GM23338 (cell line): ENCODE measurements around the gene RPH3AL. TPM values are rescaled to one million over a fixed set of nuclear protein-coding genes. Genes with fewer than 3 reads are reported as not detected.

Source experiments
- ATAC-seq: fragments of 200-7000 bp; cut with Tn5 transposase; 3 replicates; pipeline ENCODE4 v1.9.1; 2020
- DNase-seq: peaks from one replicate; pipeline ENCODE4 v3.0.0-alpha.2; 2015; ENCODE audit warnings: low spot score
- H2AFZ ChIP-seq: fragments of 200-600 bp; sonication (generic); 2 replicates; pipeline ENCODE4 v1.8.0; 2016; ENCODE audit warnings: antibody characterized with exemption, mild to moderate bottlenecking, moderate library complexity
- H3F3A ChIP-seq: fragments of 200-600 bp; sonication (generic); replicated peaks from 2 replicates; pipeline ENCODE4 v1.8.0; 2017; ENCODE audit warnings: antibody characterized with exemption, mixed run types, low read depth
- H3K27ac ChIP-seq: fragments of 200-600 bp; sonication (generic); 2 replicates; pipeline ENCODE4 v1.6.1; 2016; ENCODE audit warnings: low read depth
- H3K27me3 ChIP-seq: fragments of 200-600 bp; sonication (generic); 2 replicates; pipeline ENCODE4 v1.8.0; 2016; ENCODE audit warnings: mild to moderate bottlenecking, mixed run types, moderate library complexity; ENCODE audit not compliant: insufficient read depth
- H3K36me3 ChIP-seq: fragments of 200-600 bp; sonication (generic); 2 replicates; pipeline ENCODE4 v1.8.0; 2016; ENCODE audit warnings: mild to moderate bottlenecking; ENCODE audit not compliant: insufficient read depth
- H3K4me1 ChIP-seq: fragments of 200-600 bp; sonication (generic); 2 replicates; pipeline ENCODE4 v1.8.0; 2016; ENCODE audit warnings: mild to moderate bottlenecking, moderate library complexity; ENCODE audit not compliant: insufficient read depth
- H3K4me2 ChIP-seq: fragments of 200-600 bp; sonication (generic); 2 replicates; pipeline ENCODE4 v1.7.1; 2017; ENCODE audit warnings: mixed run types
- H3K4me3 ChIP-seq: fragments of 200-600 bp; sonication (generic); 2 replicates; pipeline ENCODE4 v1.6.1; 2016; ENCODE audit warnings: mixed run types
- H3K79me2 ChIP-seq: fragments of 200-600 bp; sonication (generic); replicated peaks from 2 replicates; pipeline ENCODE4 v1.8.0; 2017; ENCODE audit warnings: mild to moderate bottlenecking; ENCODE audit not compliant: insufficient read depth
- H3K9me2 ChIP-seq: fragments of 200-600 bp; sonication (generic); 2 replicates; pipeline ENCODE4 v1.8.0; 2017; ENCODE audit not compliant: insufficient read depth
- H4K20me1 ChIP-seq: fragments of 200-600 bp; sonication (generic); replicated peaks from 2 replicates; pipeline ENCODE4 v1.8.0; 2017; ENCODE audit warnings: mild to moderate bottlenecking; ENCODE audit not compliant: insufficient read depth
- H3K27ac Mint-ChIP-seq: 2 replicates; pipeline ENCODE4 v1.8.0; 2020; ENCODE audit warnings: inconsistent platforms, mild to moderate bottlenecking, moderate library complexity, mixed read lengths
- H3K27me3 Mint-ChIP-seq: 3 replicates; pipeline ENCODE4 v1.8.0; 2022; ENCODE audit warnings: low read depth, mild to moderate bottlenecking, moderate library complexity, mixed read lengths, inconsistent platforms; ENCODE audit not compliant: insufficient read depth, poor library complexity
- H3K36me3 Mint-ChIP-seq: 3 replicates; pipeline ENCODE4 v1.8.0; 2021; ENCODE audit warnings: low read depth, mild to moderate bottlenecking, inconsistent platforms, moderate library complexity, mixed read lengths
- H3K4me1 Mint-ChIP-seq: 3 replicates; pipeline ENCODE4 v1.8.0; 2020; ENCODE audit warnings: mild to moderate bottlenecking, inconsistent platforms, mixed read lengths
- H3K4me3 Mint-ChIP-seq: 3 replicates; pipeline ENCODE4 v1.8.0; 2021; ENCODE audit warnings: moderate library complexity, mild to moderate bottlenecking, inconsistent platforms, mixed read lengths
- H3K9me3 Mint-ChIP-seq: 3 replicates; pipeline ENCODE4 v1.8.0; 2020; ENCODE audit warnings: moderate library complexity, mild to moderate bottlenecking, inconsistent platforms, mixed read lengths
- CREB1 ChIP-seq: fragments of 250-450 bp; sonication (Bioruptor Pico); IDR thresholded peaks from 2 replicates; pipeline ENCODE4 v1.5.0; 2020; ENCODE audit warnings: low read depth, mild to moderate bottlenecking, moderate library complexity
- EZH2 ChIP-seq: fragments of 200-600 bp; sonication (generic); IDR thresholded peaks from one replicate; pipeline ENCODE4 v1.8.0; 2017; ENCODE audit warnings: antibody characterized with exemption, mild to moderate bottlenecking, low read depth; ENCODE audit not compliant: unreplicated experiment
- EZH2phosphoT487 ChIP-seq: fragments of 200-600 bp; sonication (generic); IDR thresholded peaks from one replicate; pipeline ENCODE4 v1.8.1; 2018; ENCODE audit warnings: antibody characterized with exemption; ENCODE audit not compliant: unreplicated experiment
- JUNB ChIP-seq: IDR thresholded peaks from one replicate; pipeline ENCODE4 v1.6.1; 2016; ENCODE audit warnings: antibody characterized with exemption; ENCODE audit not compliant: unreplicated experiment
- NANOG ChIP-seq: IDR thresholded peaks from 2 replicates; pipeline ENCODE4 v1.6.1; 2016; ENCODE audit warnings: antibody characterized with exemption, borderline replicate concordance
- POLR2AphosphoS5 ChIP-seq: IDR thresholded peaks from 2 replicates; pipeline ENCODE4 v1.6.1; 2016; ENCODE audit warnings: antibody characterized with exemption, low read depth
- STAT1 ChIP-seq: IDR thresholded peaks from one replicate; pipeline ENCODE4 v1.6.1; 2016; ENCODE audit warnings: antibody characterized with exemption; ENCODE audit not compliant: unreplicated experiment
- ZNF114 ChIP-seq: fragments of 250-450 bp; sonication (Bioruptor Pico); IDR thresholded peaks from 2 replicates; pipeline ENCODE4 v1.5.0; 2020; ENCODE audit warnings: mild to moderate bottlenecking, moderate library complexity
- ZNF331 ChIP-seq: fragments of 250-450 bp; sonication (Bioruptor Pico); IDR thresholded peaks from 2 replicates; pipeline ENCODE4 v1.5.0; 2020; ENCODE audit warnings: low read depth, mild to moderate bottlenecking, moderate library complexity
- polyA plus RNA-seq: library from polyadenylated mRNA; unstranded; fragments of >200 nt; fragmentation: Nextera tagmentation; extraction: Ambion mirVana; gene quantifications from 2 replicates; pipeline ENCODE4 v1.2.1, GENCODE V29; 2016
- total RNA-seq: library from RNA; depleted of rRNA; stranded (reverse); fragments of >200 nt; shearing (Covaris generic); gene quantifications from 2 replicates; pipeline ENCODE4 v1.2.3, GENCODE V29; 2014
- TF ChIP-seq, protein P1 (sequence below): IDR thresholded peaks from 2 replicates; pipeline ENCODE4 v1.6.1; 2016; ENCODE audit warnings: antibody characterized with exemption
- TF ChIP-seq, protein P2 (sequence below): IDR thresholded peaks from one replicate; pipeline ENCODE4 v1.6.1; 2018; ENCODE audit warnings: antibody characterized with exemption; ENCODE audit not compliant: unreplicated experiment
- TF ChIP-seq, protein P3 (sequence below): fragments of 250-450 bp; sonication (Bioruptor Pico); IDR thresholded peaks from 2 replicates; pipeline ENCODE4 v1.5.0; 2020; ENCODE audit warnings: mild to moderate bottlenecking, moderate library complexity
- TF ChIP-seq, protein P4 (sequence below), 2 experiments: fragments of 200-600 bp in 1 of 2; sonication (generic) in 1 of 2; conservative IDR thresholded peaks; 2 replicates each; pipeline versions ENCODE4 v1.5.1 to v1.6.1; 2016 to 2017; ENCODE audit warnings: antibody characterized with exemption in 2 of 2, low read depth in 2 of 2, mild to moderate bottlenecking in 2 of 2, moderate library complexity in 1 of 2

RPH3AL gene
- total and polyA plus RNA-seq, 2 experiments from 2014 or later = 2.7 to 6.3 TPM

DNA sequence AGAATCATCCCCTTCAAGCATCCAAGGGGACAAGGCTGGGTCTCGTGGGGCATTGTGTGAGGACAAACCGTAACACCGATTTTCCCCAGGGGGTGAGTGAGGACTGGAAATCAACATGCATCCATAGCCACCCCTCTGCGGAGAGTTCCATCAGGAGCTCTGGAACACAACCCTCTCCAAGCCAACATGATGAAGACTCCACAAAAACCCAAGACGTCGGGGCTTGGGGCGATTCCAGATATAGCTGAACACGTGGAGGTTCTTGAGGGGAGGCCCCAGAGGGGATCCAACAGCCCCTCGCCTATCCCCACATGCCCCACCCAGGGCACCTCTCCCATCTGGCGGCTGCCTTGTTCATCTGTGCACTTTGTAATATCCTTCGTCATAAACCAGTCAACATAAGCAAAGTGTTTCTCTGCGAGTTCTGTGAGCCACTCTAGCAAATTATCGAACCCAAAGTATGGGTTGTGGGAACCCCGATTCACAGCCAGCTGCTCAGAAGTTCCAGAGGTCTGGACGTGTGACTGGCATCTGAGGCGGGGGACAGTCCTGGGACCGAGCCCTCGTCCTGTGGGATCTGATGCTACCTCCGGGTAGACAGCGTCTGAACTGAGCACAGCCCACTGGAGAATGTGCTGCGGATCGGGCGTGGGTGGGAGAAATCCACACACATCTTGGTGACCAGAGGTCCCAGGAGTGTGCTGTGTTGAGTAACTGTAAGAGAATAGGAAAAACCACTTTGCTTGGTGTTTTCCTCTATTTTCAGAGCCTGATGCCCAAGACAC is 55.5 kb downstream of the RPH3AL start:
- DNase-seq = no peak
- TF ChIP-seq, protein P1, sequence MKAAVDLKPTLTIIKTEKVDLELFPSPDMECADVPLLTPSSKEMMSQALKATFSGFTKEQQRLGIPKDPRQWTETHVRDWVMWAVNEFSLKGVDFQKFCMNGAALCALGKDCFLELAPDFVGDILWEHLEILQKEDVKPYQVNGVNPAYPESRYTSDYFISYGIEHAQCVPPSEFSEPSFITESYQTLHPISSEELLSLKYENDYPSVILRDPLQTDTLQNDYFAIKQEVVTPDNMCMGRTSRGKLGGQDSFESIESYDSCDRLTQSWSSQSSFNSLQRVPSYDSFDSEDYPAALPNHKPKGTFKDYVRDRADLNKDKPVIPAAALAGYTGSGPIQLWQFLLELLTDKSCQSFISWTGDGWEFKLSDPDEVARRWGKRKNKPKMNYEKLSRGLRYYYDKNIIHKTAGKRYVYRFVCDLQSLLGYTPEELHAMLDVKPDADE = no peak
- TF ChIP-seq NANOG (no peak), EZH2 (no peak), JUNB (no peak), EZH2phosphoT487 (no peak), ZNF331 (CRISPR knock-in tag) (no peak), CREB1 (no peak), ZNF114 (no peak), STAT1 (no peak), POLR2AphosphoS5 (no peak)
- TF ChIP-seq, protein P2, sequence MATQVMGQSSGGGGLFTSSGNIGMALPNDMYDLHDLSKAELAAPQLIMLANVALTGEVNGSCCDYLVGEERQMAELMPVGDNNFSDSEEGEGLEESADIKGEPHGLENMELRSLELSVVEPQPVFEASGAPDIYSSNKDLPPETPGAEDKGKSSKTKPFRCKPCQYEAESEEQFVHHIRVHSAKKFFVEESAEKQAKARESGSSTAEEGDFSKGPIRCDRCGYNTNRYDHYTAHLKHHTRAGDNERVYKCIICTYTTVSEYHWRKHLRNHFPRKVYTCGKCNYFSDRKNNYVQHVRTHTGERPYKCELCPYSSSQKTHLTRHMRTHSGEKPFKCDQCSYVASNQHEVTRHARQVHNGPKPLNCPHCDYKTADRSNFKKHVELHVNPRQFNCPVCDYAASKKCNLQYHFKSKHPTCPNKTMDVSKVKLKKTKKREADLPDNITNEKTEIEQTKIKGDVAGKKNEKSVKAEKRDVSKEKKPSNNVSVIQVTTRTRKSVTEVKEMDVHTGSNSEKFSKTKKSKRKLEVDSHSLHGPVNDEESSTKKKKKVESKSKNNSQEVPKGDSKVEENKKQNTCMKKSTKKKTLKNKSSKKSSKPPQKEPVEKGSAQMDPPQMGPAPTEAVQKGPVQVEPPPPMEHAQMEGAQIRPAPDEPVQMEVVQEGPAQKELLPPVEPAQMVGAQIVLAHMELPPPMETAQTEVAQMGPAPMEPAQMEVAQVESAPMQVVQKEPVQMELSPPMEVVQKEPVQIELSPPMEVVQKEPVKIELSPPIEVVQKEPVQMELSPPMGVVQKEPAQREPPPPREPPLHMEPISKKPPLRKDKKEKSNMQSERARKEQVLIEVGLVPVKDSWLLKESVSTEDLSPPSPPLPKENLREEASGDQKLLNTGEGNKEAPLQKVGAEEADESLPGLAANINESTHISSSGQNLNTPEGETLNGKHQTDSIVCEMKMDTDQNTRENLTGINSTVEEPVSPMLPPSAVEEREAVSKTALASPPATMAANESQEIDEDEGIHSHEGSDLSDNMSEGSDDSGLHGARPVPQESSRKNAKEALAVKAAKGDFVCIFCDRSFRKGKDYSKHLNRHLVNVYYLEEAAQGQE = no peak
- TF ChIP-seq, protein P3, sequence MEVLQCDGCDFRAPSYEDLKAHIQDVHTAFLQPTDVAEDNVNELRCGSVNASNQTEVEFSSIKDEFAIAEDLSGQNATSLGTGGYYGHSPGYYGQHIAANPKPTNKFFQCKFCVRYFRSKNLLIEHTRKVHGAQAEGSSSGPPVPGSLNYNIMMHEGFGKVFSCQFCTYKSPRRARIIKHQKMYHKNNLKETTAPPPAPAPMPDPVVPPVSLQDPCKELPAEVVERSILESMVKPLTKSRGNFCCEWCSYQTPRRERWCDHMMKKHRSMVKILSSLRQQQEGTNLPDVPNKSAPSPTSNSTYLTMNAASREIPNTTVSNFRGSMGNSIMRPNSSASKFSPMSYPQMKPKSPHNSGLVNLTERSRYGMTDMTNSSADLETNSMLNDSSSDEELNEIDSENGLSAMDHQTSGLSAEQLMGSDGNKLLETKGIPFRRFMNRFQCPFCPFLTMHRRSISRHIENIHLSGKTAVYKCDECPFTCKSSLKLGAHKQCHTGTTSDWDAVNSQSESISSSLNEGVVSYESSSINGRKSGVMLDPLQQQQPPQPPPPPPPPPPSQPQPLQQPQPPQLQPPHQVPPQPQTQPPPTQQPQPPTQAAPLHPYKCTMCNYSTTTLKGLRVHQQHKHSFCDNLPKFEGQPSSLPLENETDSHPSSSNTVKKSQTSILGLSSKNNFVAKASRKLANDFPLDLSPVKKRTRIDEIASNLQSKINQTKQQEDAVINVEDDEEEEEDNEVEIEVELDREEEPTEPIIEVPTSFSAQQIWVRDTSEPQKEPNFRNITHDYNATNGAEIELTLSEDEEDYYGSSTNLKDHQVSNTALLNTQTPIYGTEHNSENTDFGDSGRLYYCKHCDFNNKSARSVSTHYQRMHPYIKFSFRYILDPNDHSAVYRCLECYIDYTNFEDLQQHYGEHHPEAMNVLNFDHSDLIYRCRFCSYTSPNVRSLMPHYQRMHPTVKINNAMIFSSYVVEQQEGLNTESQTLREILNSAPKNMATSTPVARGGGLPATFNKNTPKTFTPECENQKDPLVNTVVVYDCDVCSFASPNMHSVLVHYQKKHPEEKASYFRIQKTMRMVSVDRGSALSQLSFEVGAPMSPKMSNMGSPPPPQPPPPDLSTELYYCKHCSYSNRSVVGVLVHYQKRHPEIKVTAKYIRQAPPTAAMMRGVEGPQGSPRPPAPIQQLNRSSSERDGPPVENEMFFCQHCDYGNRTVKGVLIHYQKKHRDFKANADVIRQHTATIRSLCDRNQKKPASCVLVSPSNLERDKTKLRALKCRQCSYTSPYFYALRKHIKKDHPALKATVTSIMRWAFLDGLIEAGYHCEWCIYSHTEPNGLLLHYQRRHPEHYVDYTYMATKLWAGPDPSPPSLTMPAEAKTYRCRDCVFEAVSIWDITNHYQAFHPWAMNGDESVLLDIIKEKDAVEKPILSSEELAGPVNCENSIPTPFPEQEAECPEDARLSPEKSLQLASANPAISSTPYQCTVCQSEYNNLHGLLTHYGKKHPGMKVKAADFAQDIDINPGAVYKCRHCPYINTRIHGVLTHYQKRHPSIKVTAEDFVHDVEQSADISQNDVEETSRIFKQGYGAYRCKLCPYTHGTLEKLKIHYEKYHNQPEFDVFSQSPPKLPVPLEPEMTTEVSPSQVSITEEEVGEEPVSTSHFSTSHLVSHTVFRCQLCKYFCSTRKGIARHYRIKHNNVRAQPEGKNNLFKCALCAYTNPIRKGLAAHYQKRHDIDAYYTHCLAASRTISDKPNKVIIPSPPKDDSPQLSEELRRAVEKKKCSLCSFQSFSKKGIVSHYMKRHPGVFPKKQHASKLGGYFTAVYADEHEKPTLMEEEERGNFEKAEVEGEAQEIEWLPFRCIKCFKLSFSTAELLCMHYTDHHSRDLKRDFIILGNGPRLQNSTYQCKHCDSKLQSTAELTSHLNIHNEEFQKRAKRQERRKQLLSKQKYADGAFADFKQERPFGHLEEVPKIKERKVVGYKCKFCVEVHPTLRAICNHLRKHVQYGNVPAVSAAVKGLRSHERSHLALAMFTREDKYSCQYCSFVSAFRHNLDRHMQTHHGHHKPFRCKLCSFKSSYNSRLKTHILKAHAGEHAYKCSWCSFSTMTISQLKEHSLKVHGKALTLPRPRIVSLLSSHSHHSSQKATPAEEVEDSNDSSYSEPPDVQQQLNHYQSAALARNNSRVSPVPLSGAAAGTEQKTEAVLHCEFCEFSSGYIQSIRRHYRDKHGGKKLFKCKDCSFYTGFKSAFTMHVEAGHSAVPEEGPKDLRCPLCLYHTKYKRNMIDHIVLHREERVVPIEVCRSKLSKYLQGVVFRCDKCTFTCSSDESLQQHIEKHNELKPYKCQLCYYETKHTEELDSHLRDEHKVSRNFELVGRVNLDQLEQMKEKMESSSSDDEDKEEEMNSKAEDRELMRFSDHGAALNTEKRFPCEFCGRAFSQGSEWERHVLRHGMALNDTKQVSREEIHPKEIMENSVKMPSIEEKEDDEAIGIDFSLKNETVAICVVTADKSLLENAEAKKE (CRISPR knock-in tag) = no peak
- TF ChIP-seq, protein P4, sequence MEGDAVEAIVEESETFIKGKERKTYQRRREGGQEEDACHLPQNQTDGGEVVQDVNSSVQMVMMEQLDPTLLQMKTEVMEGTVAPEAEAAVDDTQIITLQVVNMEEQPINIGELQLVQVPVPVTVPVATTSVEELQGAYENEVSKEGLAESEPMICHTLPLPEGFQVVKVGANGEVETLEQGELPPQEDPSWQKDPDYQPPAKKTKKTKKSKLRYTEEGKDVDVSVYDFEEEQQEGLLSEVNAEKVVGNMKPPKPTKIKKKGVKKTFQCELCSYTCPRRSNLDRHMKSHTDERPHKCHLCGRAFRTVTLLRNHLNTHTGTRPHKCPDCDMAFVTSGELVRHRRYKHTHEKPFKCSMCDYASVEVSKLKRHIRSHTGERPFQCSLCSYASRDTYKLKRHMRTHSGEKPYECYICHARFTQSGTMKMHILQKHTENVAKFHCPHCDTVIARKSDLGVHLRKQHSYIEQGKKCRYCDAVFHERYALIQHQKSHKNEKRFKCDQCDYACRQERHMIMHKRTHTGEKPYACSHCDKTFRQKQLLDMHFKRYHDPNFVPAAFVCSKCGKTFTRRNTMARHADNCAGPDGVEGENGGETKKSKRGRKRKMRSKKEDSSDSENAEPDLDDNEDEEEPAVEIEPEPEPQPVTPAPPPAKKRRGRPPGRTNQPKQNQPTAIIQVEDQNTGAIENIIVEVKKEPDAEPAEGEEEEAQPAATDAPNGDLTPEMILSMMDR (conservative IDR thresholded peaks at IDR 0.05; ENCODE audit: low read depth in 2 of 2) = no peak
- peaks cover 15% of the 10 kb centered on the region for H3K27me3 Mint-ChIP-seq
- Histone ChIP-seq H3K27ac (no peak overlapping the region), H3K4me2 (no peak overlapping the region), H3K4me3 (no peak overlapping the region), H4K20me1 (no peaks in the 10 kb centered on the region), H3K9me2 (no peaks in the 10 kb centered on the region), H3F3A (no peaks in the 10 kb centered on the region), H3K27me3 (no peaks in the 10 kb centered on the region), H3K4me1 (no peaks in the 10 kb centered on the region; the same call in 1 of the 2 replicates), H3K36me3 (no peaks in the 10 kb centered on the region), H2AFZ (no peak overlapping the region), H3K79me2 (no peaks in the 10 kb centered on the region)
- no peak overlapping the region for H3K27ac Mint-ChIP-seq
- H3K36me3 Mint-ChIP-seq = no peaks in the 10 kb centered on the region; the same call in 2 of the 3 replicates
- peaks cover 4% of the 10 kb centered on the region for H3K4me1 Mint-ChIP-seq
- ATAC-seq = no peak
- no peak overlapping the region for H3K4me3 Mint-ChIP-seq
- H3K9me3 Mint-ChIP-seq = no peaks in the 10 kb centered on the region
